ENCODE data around the gene PPM1L.

PPM1L gene

GRCh38 chr3:161107311-161107710, 351.3 kb downstream of the PPM1L start:
- DNase-seq: no peak

GRCh38 chr3:161108840-161109239, 352.8 kb downstream of the PPM1L start:
- DNase-seq: peak; percentile 50

GRCh38 chr3:161117646-161118045, 361.6 kb downstream of the PPM1L start:
- no peak for DNase-seq

- no peak for DNase-seq
These were observed 370.5 kb downstream of the PPM1L start for GRCh38 chr3:161126495-161126894.

Measured in MV-4-11 (cell line).